Common myeloid progenitor, CD34-positive (primary cell): ENCODE measurements around the gene BMAL1.

Experiments used
- CTCF ChIA-PET: fragments of 350-600 bp; sonication (Branson Sonifier 250); formaldehyde crosslinking; loops from one replicate; lab custom pipeline; 2021; ENCODE audit warnings: antibody characterized with exemption; lab: Charles Lee
- POLR2A ChIA-PET: fragments of 350-600 bp; sonication (Branson Sonifier 250); formaldehyde crosslinking; loops from one replicate; lab custom pipeline; 2021; ENCODE audit warnings: antibody characterized with exemption; lab: Charles Lee
- DNase-seq, 3 donors: peaks; one replicate each; pipeline versions ENCODE4 v3.0.0 to v3.0.0-alpha.2; 2013
- H3K27ac ChIP-seq, 2 experiments: 1 replicate in 1 of 2; 2 replicates in 1 of 2; pipeline ENCODE4 v1.7.0; 2013; ENCODE audit warnings: inconsistent platforms in 2 of 2, low read length in 2 of 2, mild to moderate bottlenecking in 2 of 2, low read depth in 1 of 2, moderate library complexity in 1 of 2; ENCODE audit not compliant: severe bottlenecking in 2 of 2, insufficient read depth in 1 of 2, poor library complexity in 1 of 2
- H3K27me3 ChIP-seq, 5 experiments: replicated peaks in 2 of 5; 1 replicate in 3 of 5; 2 replicates in 2 of 5; pipeline versions ENCODE4 v1.6.1 to v1.7.0; 2013; ENCODE audit warnings: low read length in 4 of 5, mild to moderate bottlenecking in 2 of 5, moderate library complexity in 2 of 5, inconsistent platforms in 1 of 5; ENCODE audit not compliant: insufficient read depth in 5 of 5, control insufficient read depth in 4 of 5
- H3K36me3 ChIP-seq, 4 experiments: 1 replicate in 2 of 4; 2 replicates in 2 of 4; pipeline versions ENCODE4 v1.6.1 to v1.7.0; 2013; ENCODE audit warnings: low read length in 3 of 4, control low read depth in 1 of 4, mild to moderate bottlenecking in 1 of 4; ENCODE audit not compliant: control insufficient read depth in 4 of 4, insufficient read depth in 4 of 4
- H3K4me1 ChIP-seq, 4 experiments: 1 replicate in 3 of 4; 2 replicates in 1 of 4; pipeline versions ENCODE4 v1.6.1 to v1.7.1; 2013; ENCODE audit warnings: low read length in 3 of 4, mild to moderate bottlenecking in 3 of 4, control low read depth in 1 of 4, inconsistent platforms in 1 of 4, moderate library complexity in 1 of 4; ENCODE audit not compliant: control insufficient read depth in 4 of 4, insufficient read depth in 4 of 4; ENCODE audit errors: control extremely low read depth in 1 of 4
- H3K4me3 ChIP-seq, 7 experiments: 1 replicate in 4 of 7; 2 replicates in 3 of 7; pipeline versions ENCODE4 v1.5.1 to v1.7.0; 2013; ENCODE audit warnings: mild to moderate bottlenecking in 7 of 7, low read length in 6 of 7, moderate library complexity in 6 of 7, inconsistent platforms in 2 of 7, low read depth in 2 of 7, control low read depth in 1 of 7; ENCODE audit not compliant: insufficient read depth in 4 of 7, control insufficient read depth in 1 of 7; ENCODE audit errors: extremely low read depth in 1 of 7
- H3K9me3 ChIP-seq, 5 experiments: 1 replicate in 4 of 5; 2 replicates in 1 of 5; pipeline versions ENCODE4 v1.6.1 to v1.7.1; 2013; ENCODE audit warnings: low read length in 4 of 5, mild to moderate bottlenecking in 2 of 5, inconsistent platforms in 1 of 5, low read depth in 1 of 5, moderate library complexity in 1 of 5; ENCODE audit not compliant: control insufficient read depth in 4 of 5, insufficient read depth in 2 of 5; ENCODE audit errors: control extremely low read depth in 1 of 5
- WGBS: methylation state at CpG from one replicate; pipeline ENCODE4 v1.1.5; 2013; ENCODE audit not compliant: insufficient coverage; 5-methylcytosine and 5-hydroxymethylcytosine counted together

The BMAL1 gene

GRCh38 chr11:13294771-13295579, 17.4 kb downstream of the BMAL1 start:
- POLR2A ChIA-PET, result no interaction called here
- Histone ChIP-seq H3K4me1 (peaks cover 0 to 12% (median 5%) of the 10 kb centered on the region in 4 experiments), H3K36me3 (no peaks in the 10 kb centered on the region), H3K4me3 (no peak overlapping the region), H3K9me3 (no peaks in the 10 kb centered on the region), H3K27ac (no peak overlapping the region), H3K27me3 (no peaks in the 10 kb centered on the region)
- CTCF ChIA-PET, result no interaction called here
- no peak for DNase-seq
- WGBS, result 98% methylated on average over 7 of the region's 9 CpGs

GRCh38 chr11:13297308-13297916, 19.8 kb downstream of the BMAL1 start:
- H3K4me3 ChIP-seq, result no peak overlapping the region
- WGBS, result 100% methylated on average over 3 of the region's 5 CpGs
- POLR2A ChIA-PET, result interaction anchor here (0.6 kb wide), 1 partner anchor 128 kb away, joined by 3 read pairs; no protein-coding TSS in a partner anchor
- CTCF ChIA-PET, result interaction anchor here (1.2 to 1.3 kb wide), 6 partner anchors 10 to 46 kb away, joined by 3 to 4 read pairs (median 4); no protein-coding TSS in a partner anchor
- H3K4me1 ChIP-seq, result peaks cover 0 to 12% (median 5%) of the 10 kb centered on the region in 4 experiments
- H3K9me3 ChIP-seq, result no peaks in the 10 kb centered on the region
- H3K36me3 ChIP-seq, result no peaks in the 10 kb centered on the region
- no peaks in the 10 kb centered on the region for H3K27me3 ChIP-seq
- DNase-seq, result no peak
- no peak overlapping the region for H3K27ac ChIP-seq

- Histone ChIP-seq H3K4me3 (no peak overlapping the region), H3K27ac (no peak overlapping the region), H3K9me3 (no peaks in the 10 kb centered on the region), H3K4me1 (peaks cover 0 to 12% (median 5%) of the 10 kb centered on the region in 4 experiments), H3K27me3 (no peaks in the 10 kb centered on the region), H3K36me3 (no peaks in the 10 kb centered on the region)
- CTCF ChIA-PET, result interaction anchor here (0.5 to 1.3 kb wide), 5 partner anchors 12 to 46 kb away, joined by 3 to 4 read pairs (median 3); no protein-coding TSS in a partner anchor
- DNase-seq, result peak in 2 of 3 donors; percentile 54 to 55
- POLR2A ChIA-PET, result interaction anchor here (0.6 kb wide), 1 partner anchor 129 kb away, joined by 3 read pairs; no protein-coding TSS in a partner anchor
- 43% methylated on average over 3 of the region's 5 CpGs for WGBS
These were observed 20.3 kb downstream of the BMAL1 start for GRCh38 chr11:13297917-13298356.

- CTCF ChIA-PET, result interaction anchor here (1.2 to 1.3 kb wide), 2 partner anchors 20 to 45 kb away, joined by 3 to 4 read pairs; no protein-coding TSS in a partner anchor
- H3K27me3 ChIP-seq, result no peaks in the 10 kb centered on the region
- POLR2A ChIA-PET, result no interaction called here
- H3K36me3 ChIP-seq, result no peaks in the 10 kb centered on the region
- WGBS, result 73% methylated on average over 3 of the region's 4 CpGs
- no peak overlapping the region for H3K4me3 ChIP-seq
- no peaks in the 10 kb centered on the region for H3K9me3 ChIP-seq
- H3K27ac ChIP-seq, result no peak overlapping the region
- H3K4me1 ChIP-seq, result peaks cover 0 to 17% (median 7%) of the 10 kb centered on the region in 4 experiments
- no peak for DNase-seq
These were observed 21.2 kb downstream of the BMAL1 start for GRCh38 chr11:13298765-13299164.

- H3K27ac ChIP-seq, result no peak overlapping the region
- H3K4me1 ChIP-seq, result peaks cover 0 to 29% (median 8%) of the 10 kb centered on the region in 4 experiments
- ChIA-PET CTCF (interaction anchor here (0.7 to 1.1 kb wide), 2 partner anchors 11 to 42 kb away, joined by 3 to 4 read pairs; no protein-coding TSS in a partner anchor), POLR2A (no interaction called here)
- H3K4me3 ChIP-seq, result no peak overlapping the region
- DNase-seq, result no peak
- H3K27me3 ChIP-seq, result no peaks in the 10 kb centered on the region
- H3K36me3 ChIP-seq, result no peaks in the 10 kb centered on the region
- peaks cover 0 to 3% (median 0%) of the 10 kb centered on the region in 5 experiments for H3K9me3 ChIP-seq
These were observed 23.9 kb downstream of the BMAL1 start for GRCh38 chr11:13301522-13301921.

- Histone ChIP-seq H3K4me1 (peaks cover 0 to 28% (median 8%) of the 10 kb centered on the region in 4 experiments), H3K9me3 (peaks cover 0 to 3% (median 0%) of the 10 kb centered on the region in 5 experiments), H3K27me3 (no peaks in the 10 kb centered on the region), H3K4me3 (no peak overlapping the region), H3K27ac (no peak overlapping the region), H3K36me3 (no peaks in the 10 kb centered on the region)
- WGBS, result 98% methylated on average over 8 of the region's 8 CpGs
- ChIA-PET CTCF (interaction anchor here (0.6 to 1.2 kb wide), 5 partner anchors 19 to 93 kb away, joined by 3 to 5 read pairs (median 3); no protein-coding TSS in a partner anchor), POLR2A (no interaction called here)
- DNase-seq, result no peak
These were observed 24.9 kb downstream of the BMAL1 start for GRCh38 chr11:13302420-13302958.
